GM21447 (cell line): ENCODE data around the gene GABRA5.
"Not testable (repeated sequence)": the region's sequence is repeated elsewhere in the genome, so short reads cannot be mapped to it uniquely, and the experiment has no call there.

Experiments
- ATAC-seq: cut with Tn5 transposase; IDR thresholded peaks from one replicate; pipeline ENCODE4 v1.9.1; 2021; ENCODE audit not compliant: unreplicated experiment

Gene GABRA5

GRCh38 chr15:26866298-26867199 lies at the start of gene GABRA5:
Gene GABRA5 (plus strand): TSS chr15:26867062. CDS start chr15:26869249, 2,187 bp downstream.
- no peak for ATAC-seq

- ATAC-seq: not testable (repeated sequence)
Observed at GRCh38 chr15:26831191-26831590, 35.7 kb upstream of the GABRA5 start.

- no peak for ATAC-seq
Observed at GRCh38 chr15:26831951-26832350, 34.9 kb upstream of the GABRA5 start.

- no peak for ATAC-seq
Observed at GRCh38 chr15:26838742-26839460, 28.0 kb upstream of the GABRA5 start.

GRCh38 chr15:26841514-26841913 lies 25.3 kb upstream of the GABRA5 start:
- ATAC-seq: no peak

- no peak for ATAC-seq
Observed at GRCh38 chr15:26841941-26842340, 24.9 kb upstream of the GABRA5 start.

- no peak for ATAC-seq
Observed at GRCh38 chr15:26842391-26842790, 24.5 kb upstream of the GABRA5 start.

GRCh38 chr15:26844901-26845300 lies 22.0 kb upstream of the GABRA5 start:
- no peak for ATAC-seq

- no peak for ATAC-seq
Observed at GRCh38 chr15:26848498-26848897, 18.4 kb upstream of the GABRA5 start.

- ATAC-seq: no peak
Observed at GRCh38 chr15:26850161-26850560, 16.7 kb upstream of the GABRA5 start.

GRCh38 chr15:26852980-26853379 lies 13.9 kb upstream of the GABRA5 start:
- no peak for ATAC-seq

GRCh38 chr15:26854435-26854834 lies 12.4 kb upstream of the GABRA5 start:
- no peak for ATAC-seq

GRCh38 chr15:26864664-26865191 lies 2.1 kb upstream of the GABRA5 start:
- ATAC-seq: no peak

- no peak for ATAC-seq
Observed at GRCh38 chr15:26867200-26868007, 542 bp downstream of the GABRA5 start.

- ATAC-seq: no peak
Observed at GRCh38 chr15:26868029-26868685, 1.3 kb downstream of the GABRA5 start.

GRCh38 chr15:26869628-26870027 lies 2.8 kb downstream of the GABRA5 start:
- no peak for ATAC-seq

- no peak for ATAC-seq
Observed at GRCh38 chr15:26870346-26870745, 3.5 kb downstream of the GABRA5 start.

GRCh38 chr15:26872206-26872605 lies 5.3 kb downstream of the GABRA5 start:
- ATAC-seq: no peak

GRCh38 chr15:26873846-26874245 lies 7.0 kb downstream of the GABRA5 start:
- ATAC-seq: no peak

GRCh38 chr15:26874774-26875475 lies 8.1 kb downstream of the GABRA5 start:
- no peak for ATAC-seq
